ENCODE results near the gene HHEX.

- TF ChIP-seq CTCF (IDR thresholded peaks at IDR 0.05) (no peak), POLR2A (IDR thresholded peaks at IDR 0.05) (no peak)
These were observed 8.4 kb upstream of the HHEX start for GRCh38 chr10:92681306-92681834.
